ENCODE data around the gene SMYD3.
"Not testable (repeated sequence)": the region's sequence is repeated elsewhere in the genome, so short reads cannot be mapped to it uniquely, and the experiment has no call there.

Gene SMYD3

DNA sequence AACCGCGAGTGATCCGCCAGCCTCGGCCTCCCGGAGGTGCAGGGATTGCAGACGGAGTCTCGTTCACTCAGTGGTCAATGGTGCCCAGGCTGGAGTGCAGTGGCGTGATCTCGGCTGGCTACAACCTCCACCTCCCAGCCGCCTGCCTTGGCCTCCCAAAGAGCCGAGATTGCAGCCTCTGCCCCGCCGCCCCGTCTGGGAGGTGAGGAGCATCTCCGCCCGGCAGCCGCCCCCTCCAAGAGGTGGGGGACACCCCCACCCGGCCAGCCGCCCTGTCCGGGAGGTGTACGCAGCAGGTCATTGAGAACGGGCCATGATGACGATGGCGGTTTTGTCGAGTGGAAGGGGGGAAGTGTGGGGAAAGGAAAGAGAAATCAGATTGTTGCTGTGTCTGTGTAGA is 732.1 kb downstream of the SMYD3 start:
- DNase-seq, result not testable (repeated sequence)

GRCh38 chr1:245774196-245774595 is 732.9 kb downstream of the SMYD3 start:
- no peak for DNase-seq

GRCh38 chr1:245773344-245773743 is 733.7 kb downstream of the SMYD3 start:
- no peak for DNase-seq

DNA sequence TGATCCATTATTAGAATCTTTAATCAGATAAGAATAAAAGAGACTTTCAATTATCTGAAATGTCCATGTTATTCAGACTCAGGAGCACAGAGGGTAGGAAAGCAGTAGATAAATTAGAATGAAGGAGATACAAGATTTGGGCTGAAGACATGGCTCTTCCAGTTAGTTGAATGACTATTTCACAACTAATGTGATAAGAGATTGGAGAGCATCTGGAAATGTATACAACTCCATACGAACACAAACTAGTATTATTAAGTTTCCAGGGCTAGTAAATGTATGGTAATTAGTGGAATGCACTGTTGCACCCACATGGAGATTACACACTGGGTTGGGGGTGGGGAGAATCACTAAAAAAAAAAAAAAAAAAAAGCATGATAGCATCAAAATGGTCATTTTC is 734.3 kb downstream of the SMYD3 start:
- DNase-seq, result no peak

- no peak for DNase-seq
These were observed 734.8 kb downstream of the SMYD3 start for GRCh38 chr1:245772325-245772724.

- no peak for DNase-seq
These were observed 735.4 kb downstream of the SMYD3 start for GRCh38 chr1:245771511-245772281.

- no peak for DNase-seq
These were observed 736.9 kb downstream of the SMYD3 start for GRCh38 chr1:245770156-245770555.

GRCh38 chr1:245768596-245768995 is 738.5 kb downstream of the SMYD3 start:
- DNase-seq, result no peak

DNA sequence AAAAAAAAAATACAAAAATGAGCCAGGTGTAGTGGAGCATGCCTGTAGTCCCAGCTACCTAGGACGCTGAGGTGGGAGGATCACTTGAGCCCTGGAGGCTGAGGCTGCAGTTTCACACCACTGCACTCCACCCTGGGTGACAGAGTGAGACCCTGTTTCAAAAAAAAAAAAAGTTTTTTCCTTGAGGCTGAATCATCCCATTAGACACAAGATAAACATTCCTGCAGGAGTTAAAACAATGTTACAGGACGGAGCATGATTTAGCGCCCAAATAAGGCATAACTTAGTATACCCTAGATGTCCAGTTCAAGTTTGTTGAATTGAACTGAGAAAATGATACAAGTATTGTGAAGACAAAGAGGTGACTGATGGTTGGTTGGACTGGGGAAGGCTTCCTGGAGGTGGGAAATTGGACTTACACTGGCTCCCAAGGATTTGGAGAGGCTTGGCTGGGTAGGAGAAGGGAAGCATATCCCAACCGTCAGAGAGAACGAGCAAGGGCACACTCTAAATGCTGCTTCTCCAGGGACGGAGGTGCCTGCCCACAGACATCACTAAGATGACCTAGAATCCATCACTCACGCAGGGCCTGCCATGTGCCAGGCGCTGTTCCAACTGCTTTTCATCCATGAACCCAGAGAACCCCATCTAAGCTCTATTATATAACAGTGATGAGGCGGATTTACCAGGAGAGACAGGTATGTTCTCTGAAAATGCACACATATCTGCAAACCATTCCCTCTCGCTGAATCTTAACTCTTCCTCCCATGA is 741.7 kb downstream of the SMYD3 start:
- DNase-seq, result no peak

- DNase-seq, result no peak
These were observed 743.2 kb downstream of the SMYD3 start for GRCh38 chr1:245763873-245764331.

- no peak for DNase-seq
These were observed 744.6 kb downstream of the SMYD3 start for GRCh38 chr1:245762396-245762910.

DNA sequence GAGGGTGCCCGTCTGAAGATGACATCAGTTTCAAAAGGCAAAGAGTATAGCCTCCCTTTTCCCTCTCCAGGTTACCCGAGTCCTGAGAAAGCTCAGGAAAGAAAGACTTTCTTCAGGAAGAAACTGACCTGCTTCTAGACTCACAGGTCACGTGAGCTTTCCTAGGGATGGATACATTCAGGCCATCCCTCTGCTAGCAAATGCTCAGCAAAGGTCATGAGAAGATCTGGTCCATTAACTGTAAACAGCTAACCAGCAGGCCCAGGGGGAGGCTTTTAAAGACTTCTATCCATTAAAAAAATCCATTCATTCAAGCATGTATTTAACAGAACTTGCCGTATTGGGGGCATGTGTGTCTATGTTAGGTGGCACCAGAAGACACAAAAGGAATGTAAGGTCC is 746.8 kb downstream of the SMYD3 start:
- no peak for DNase-seq

- DNase-seq, result no peak
These were observed 752.6 kb downstream of the SMYD3 start for GRCh38 chr1:245754463-245754961.

GRCh38 chr1:245753807-245754206 is 753.3 kb downstream of the SMYD3 start:
- no peak for DNase-seq

DNA sequence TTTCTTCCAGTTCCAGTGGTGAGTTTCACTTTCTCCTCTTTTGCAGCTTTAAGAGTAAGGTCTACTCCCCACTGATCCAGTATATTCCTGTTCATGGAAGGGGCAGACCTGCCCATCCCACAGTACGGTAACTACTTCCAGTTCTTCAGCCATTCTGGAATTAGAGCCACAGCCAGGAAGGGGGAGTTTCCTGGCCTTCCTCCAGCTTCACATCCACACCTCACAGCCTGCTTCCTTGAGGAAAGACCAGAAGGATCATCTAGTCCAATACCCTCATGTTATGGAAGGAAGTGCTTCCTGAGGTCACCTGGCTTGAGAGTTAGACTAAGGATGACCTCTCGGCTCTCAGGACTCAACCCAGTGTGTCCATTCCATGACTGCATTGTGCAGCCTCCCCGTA is 754.5 kb downstream of the SMYD3 start:
- DNase-seq, result no peak

DNA sequence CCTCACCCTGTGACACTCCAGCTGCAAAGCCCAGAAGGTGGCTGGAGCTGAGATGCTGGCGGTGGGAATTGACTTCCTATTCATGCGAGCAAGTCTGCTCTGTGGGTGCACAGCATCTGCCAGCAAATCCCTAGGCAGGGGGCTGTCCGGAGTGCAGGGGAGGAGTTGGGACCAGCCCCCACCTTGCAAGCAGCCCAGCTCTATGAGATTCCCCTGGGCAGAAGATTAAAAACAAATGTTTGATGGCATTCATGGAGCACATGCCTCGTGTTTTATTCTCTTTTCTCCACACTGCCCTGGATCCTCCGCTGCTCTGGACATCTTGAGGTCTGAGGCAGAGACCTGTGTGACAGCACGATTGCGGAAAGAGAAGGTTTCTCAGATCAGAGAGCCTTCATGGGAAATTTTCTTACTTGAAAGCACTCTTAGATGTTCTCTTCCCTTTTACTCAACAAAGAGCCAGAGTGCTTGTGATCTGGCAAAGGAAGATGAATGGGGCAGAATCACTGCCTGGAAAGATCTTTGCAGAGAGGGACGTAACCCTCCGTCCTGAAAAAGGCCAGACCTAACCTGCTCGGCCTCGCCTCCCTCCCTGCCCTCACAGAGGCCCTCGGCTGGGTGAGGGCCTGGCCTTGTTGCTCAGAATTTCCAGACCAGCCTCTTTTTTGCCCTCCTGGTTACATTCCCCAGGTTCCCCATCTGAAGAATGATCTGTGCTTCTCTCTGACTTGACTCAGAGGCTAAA is 755.2 kb downstream of the SMYD3 start:
- DNase-seq, result no peak

DNA sequence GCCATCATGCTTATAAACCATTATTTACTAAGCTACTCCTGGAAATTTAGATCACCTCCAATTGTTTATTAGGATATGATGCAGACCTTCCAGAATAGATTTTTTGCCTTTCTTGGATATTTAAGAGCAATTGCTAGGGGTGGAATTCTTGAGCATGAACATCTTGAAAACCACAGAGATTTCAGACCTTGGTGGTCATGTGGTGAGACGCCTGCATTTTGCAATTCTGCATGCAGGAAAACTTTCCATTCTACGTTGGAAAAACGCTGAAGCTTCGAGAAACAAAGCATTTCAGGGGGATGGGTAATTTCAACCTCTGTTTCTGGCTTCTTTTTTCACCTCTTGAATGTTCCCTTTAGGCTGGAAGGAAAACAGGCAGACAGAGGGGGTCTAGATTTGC is 756.0 kb downstream of the SMYD3 start:
- DNase-seq, result no peak

DNA sequence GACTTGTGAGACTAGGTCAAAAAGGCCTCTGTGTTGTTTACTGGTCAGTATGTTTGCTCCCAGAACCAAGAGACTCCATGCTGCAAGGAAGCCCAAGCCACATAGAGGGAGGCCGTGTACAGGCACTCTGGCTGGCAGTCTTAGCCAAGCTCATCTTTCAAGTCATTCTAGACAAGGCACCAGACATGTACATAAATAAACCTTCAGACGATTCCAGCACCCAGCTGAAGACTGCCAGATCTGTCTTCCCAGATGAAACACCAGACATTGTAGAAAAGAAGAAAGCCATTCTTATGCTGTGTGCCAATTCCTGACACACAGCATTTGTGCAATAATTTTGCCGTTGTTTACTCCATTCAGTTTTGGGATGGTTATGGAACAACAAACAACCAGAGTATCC is 756.8 kb downstream of the SMYD3 start:
- DNase-seq, result no peak

DNA sequence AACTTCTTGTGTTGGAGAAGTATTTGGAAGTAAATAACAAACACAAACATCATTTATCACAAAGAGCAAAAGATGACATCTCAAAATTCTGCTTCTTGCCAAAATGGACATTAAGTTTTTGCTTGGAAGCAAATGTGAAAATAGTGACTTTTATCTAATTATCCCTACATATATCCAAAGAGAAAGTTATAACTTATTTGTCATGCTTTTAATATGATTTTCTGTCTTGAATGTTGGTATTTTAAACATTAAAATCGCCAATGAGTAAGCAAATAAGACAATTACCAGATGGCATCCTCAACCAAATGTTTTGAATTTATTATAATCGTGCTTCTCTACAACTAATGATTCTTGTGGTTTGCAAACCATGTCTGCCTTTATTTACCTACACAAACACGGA is 758.0 kb downstream of the SMYD3 start:
- DNase-seq, result no peak

- DNase-seq, result no peak
These were observed 758.4 kb downstream of the SMYD3 start for GRCh38 chr1:245748646-245749045.

GRCh38 chr1:245748240-245748639 is 758.8 kb downstream of the SMYD3 start:
- DNase-seq, result no peak

DNA sequence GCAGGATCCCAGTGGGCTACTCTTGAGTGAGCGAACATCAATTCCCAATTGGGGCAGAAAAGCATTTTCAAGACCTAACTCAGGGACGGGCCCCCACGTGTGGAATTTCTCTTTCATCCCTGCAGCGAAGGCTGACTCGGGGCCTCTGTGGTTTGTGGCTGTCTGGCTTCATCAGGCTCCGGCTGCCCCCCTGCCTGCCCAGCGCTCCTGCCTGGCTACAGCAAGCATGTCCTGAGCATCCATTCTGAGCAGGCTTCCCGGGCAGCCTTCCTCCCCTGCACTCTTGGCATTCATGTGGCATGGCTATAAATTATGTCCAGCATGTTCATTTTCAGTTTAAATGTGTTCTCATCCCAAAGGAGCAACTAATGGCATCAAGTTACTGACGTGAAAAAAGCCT is 764.2 kb downstream of the SMYD3 start:
- no peak for DNase-seq

- not testable (repeated sequence) for DNase-seq
These were observed 766.7 kb downstream of the SMYD3 start for GRCh38 chr1:245740336-245740735.
